ENCODE data around the gene BRSK1.

The BRSK1 gene

DNA sequence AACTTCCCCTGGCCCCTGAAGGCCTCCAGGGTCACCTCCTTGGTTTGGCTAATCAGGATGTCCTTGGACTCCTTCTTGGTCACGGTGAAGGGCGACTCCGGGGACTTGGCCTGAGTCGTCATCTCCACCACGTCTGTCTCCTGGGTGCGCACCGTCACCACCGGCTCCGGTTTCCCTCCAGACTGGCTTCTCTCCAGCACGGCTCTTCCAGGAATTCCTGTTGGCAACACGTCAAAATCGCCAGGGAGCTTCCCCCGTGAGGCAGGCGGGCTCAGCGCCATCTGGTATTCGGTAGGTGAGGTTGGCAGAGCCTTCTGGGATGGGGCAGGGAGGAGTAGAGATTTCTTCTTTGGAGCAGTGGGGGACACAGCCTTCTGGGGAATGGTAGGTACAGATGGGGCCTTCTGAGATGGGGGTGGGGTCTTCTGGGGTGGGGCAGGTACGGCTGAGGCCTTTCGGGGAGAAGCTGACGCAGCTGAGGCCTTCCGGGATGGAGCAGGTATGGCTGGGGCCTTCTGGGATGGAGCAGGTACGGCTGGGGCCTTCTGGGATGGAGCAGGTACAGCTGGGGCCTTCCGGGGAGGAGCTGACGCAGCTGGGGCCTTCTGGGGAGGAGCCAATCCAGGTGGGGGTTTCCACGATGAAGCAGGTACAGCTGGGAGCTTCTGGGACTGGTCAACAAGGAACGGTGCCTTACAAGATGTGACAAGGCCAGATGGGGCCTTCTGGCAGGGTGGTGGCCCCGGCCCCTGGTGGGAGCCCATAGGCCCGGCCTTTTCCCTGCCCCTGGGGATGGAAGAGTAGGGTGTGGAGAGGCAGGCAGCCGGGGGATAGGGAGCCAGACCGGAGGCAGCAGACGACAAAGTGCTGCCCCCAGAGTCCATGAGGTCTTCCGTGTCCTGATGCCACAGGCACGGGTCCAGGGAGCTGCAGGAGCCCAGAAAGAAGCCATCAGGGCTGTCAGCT is 75.4 kb downstream of the BRSK1 start:
- no peaks in the 10 kb centered on the region for H3K4me1 ChIP-seq (ENCODE audit: insufficient read depth, low read length, poor library complexity, severe bottlenecking)
- H3K9ac ChIP-seq (ENCODE audit: low read depth, low read length, poor library complexity, severe bottlenecking) = no peak overlapping the region
- H3K36me3 ChIP-seq (ENCODE audit: insufficient read depth, low read length) = no peaks in the 10 kb centered on the region
- no peaks in the 10 kb centered on the region for H3K27me3 ChIP-seq (ENCODE audit: insufficient read depth, low read length, poor library complexity, severe bottlenecking)
- no peak overlapping the region for H3K4me2 ChIP-seq (ENCODE audit: low read depth, low read length, poor library complexity, severe bottlenecking)
- no peaks in the 10 kb centered on the region for H3F3A ChIP-seq (ENCODE audit: low read depth)
- H3K4me3 ChIP-seq (ENCODE audit: low read length, poor library complexity, severe bottlenecking) = no peak overlapping the region
- H3K79me2 ChIP-seq (ENCODE audit: insufficient read depth, low read length) = no peaks in the 10 kb centered on the region
- TF ChIP-seq, protein P1, sequence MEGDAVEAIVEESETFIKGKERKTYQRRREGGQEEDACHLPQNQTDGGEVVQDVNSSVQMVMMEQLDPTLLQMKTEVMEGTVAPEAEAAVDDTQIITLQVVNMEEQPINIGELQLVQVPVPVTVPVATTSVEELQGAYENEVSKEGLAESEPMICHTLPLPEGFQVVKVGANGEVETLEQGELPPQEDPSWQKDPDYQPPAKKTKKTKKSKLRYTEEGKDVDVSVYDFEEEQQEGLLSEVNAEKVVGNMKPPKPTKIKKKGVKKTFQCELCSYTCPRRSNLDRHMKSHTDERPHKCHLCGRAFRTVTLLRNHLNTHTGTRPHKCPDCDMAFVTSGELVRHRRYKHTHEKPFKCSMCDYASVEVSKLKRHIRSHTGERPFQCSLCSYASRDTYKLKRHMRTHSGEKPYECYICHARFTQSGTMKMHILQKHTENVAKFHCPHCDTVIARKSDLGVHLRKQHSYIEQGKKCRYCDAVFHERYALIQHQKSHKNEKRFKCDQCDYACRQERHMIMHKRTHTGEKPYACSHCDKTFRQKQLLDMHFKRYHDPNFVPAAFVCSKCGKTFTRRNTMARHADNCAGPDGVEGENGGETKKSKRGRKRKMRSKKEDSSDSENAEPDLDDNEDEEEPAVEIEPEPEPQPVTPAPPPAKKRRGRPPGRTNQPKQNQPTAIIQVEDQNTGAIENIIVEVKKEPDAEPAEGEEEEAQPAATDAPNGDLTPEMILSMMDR (conservative IDR thresholded peaks at IDR 0.05; ENCODE audit: low read length) = no peak
- TF ChIP-seq EZH2phosphoT487 (IDR thresholded peaks at IDR 0.05; ENCODE audit: borderline replicate concordance) = no peak
- no peaks in the 10 kb centered on the region for H3K9me2 ChIP-seq (replicated peaks; ENCODE audit: low read depth, low read length)
- H2AFZ ChIP-seq (ENCODE audit: low read length) = no peak overlapping the region
- no peaks in the 10 kb centered on the region for H4K20me1 ChIP-seq (ENCODE audit: insufficient read depth, low read length, poor library complexity, severe bottlenecking)
- H3K9me3 ChIP-seq (ENCODE audit: insufficient read depth, low read depth, low read length) = no peaks in the 10 kb centered on the region

DNA sequence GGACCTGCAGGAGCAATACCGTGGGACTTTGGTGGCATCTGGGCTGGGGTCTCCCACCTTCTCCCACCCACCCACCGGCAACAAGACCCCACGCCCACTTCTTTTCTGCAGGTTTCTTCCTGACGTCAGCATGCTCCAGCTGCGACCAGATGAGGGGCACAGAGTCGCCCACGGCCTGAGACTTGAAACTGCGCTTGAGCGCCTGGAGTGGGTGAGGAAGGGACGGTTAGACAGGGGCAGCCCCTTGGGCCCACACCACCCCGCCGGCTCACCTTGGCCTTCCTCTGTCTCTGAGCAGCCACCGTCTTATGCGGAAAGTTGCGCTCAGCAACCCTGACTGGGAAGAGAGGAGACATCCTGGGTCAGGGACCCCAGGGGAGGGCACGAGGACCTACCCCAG is 77.1 kb downstream of the BRSK1 start:
- no peaks in the 10 kb centered on the region for H3K9me2 ChIP-seq (replicated peaks; ENCODE audit: low read depth, low read length)
- H3K27me3 ChIP-seq (ENCODE audit: insufficient read depth, low read length, poor library complexity, severe bottlenecking) = no peaks in the 10 kb centered on the region
- no peaks in the 10 kb centered on the region for H3K4me1 ChIP-seq (ENCODE audit: insufficient read depth, low read length, poor library complexity, severe bottlenecking)
- no peaks in the 10 kb centered on the region for H3F3A ChIP-seq (ENCODE audit: low read depth)
- TF ChIP-seq, protein P1 (conservative IDR thresholded peaks at IDR 0.05; ENCODE audit: low read length) = no peak
- no peak for TF ChIP-seq EZH2phosphoT487 (IDR thresholded peaks at IDR 0.05; ENCODE audit: borderline replicate concordance)
- no peaks in the 10 kb centered on the region for H4K20me1 ChIP-seq (ENCODE audit: insufficient read depth, low read length, poor library complexity, severe bottlenecking)
- H3K36me3 ChIP-seq (ENCODE audit: insufficient read depth, low read length) = no peaks in the 10 kb centered on the region
- H3K4me3 ChIP-seq (ENCODE audit: low read length, poor library complexity, severe bottlenecking) = no peak overlapping the region
- no peak overlapping the region for H2AFZ ChIP-seq (ENCODE audit: low read length)
- H3K9me3 ChIP-seq (ENCODE audit: insufficient read depth, low read depth, low read length) = no peaks in the 10 kb centered on the region
- no peak overlapping the region for H3K4me2 ChIP-seq (ENCODE audit: low read depth, low read length, poor library complexity, severe bottlenecking)
- H3K9ac ChIP-seq (ENCODE audit: low read depth, low read length, poor library complexity, severe bottlenecking) = no peak overlapping the region
- H3K79me2 ChIP-seq (ENCODE audit: insufficient read depth, low read length) = no peaks in the 10 kb centered on the region
